Measurements from ENCODE around the gene TESK1. TPM values are rescaled to one million over a fixed set of nuclear protein-coding genes. Genes with fewer than 3 reads are reported as not detected.

The TESK1 gene
- total and polyA plus RNA-seq, 4 donors, result 3.7 to 12.5 (median 6.8) TPM

DNA sequence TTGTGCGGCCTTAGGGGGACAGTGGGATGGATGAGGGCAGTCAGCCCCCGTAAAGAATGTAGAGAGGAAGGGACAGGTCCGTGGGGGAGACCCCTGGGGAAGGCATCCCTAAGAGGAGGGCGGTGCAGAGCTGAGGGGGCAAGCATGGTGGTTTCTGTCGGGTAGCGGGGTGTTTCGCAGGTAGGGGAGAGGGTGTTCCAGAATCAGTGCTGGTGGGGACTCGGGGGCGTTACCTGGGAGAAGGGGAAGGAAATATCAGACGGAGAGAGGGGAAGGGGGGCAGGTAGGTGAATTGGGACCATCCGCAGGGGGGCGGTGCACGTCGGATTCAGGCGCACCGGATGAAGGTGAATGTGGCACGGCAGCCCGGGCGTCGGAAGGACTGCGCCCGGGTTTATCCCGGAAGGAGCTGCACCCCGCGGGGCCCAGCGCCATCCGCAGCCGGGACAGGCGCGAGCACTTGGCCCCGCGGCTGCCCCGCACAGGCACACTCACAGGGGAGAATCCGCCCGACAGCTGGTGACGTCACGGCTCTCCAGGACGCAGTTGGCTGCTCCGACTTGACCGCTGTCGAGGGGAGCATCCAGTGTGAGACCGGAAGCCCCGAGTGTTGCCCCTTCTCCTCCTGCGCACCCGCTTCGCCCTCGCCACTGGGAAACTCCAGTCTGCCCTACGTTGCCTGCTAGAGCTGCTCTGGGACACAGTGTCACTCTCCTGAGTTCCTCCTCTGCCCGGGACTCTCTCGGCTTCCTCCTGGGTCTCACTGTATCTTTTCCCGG, 11.8 kb downstream of the TESK1 start:
- TF ChIP-seq TAF1 (conservative IDR thresholded peaks at IDR 0.05) (no peak), GABPA (IDR thresholded peaks at IDR 0.05 in 1 of 2, conservative IDR thresholded peaks at IDR 0.05 in 1 of 2) (no peak), SP1 (IDR thresholded peaks at IDR 0.05) (no peak), YY1 (IDR thresholded peaks at IDR 0.05) (no peak), JUND (IDR thresholded peaks at IDR 0.05) (no peak), EGR1 (IDR thresholded peaks at IDR 0.05; ENCODE audit: low read depth in 2 of 2) (no peak), FOXA1 (IDR thresholded peaks at IDR 0.05) (no peak), FOXA2 (IDR thresholded peaks at IDR 0.05) (no peak)
- TF ChIP-seq, protein P1, sequence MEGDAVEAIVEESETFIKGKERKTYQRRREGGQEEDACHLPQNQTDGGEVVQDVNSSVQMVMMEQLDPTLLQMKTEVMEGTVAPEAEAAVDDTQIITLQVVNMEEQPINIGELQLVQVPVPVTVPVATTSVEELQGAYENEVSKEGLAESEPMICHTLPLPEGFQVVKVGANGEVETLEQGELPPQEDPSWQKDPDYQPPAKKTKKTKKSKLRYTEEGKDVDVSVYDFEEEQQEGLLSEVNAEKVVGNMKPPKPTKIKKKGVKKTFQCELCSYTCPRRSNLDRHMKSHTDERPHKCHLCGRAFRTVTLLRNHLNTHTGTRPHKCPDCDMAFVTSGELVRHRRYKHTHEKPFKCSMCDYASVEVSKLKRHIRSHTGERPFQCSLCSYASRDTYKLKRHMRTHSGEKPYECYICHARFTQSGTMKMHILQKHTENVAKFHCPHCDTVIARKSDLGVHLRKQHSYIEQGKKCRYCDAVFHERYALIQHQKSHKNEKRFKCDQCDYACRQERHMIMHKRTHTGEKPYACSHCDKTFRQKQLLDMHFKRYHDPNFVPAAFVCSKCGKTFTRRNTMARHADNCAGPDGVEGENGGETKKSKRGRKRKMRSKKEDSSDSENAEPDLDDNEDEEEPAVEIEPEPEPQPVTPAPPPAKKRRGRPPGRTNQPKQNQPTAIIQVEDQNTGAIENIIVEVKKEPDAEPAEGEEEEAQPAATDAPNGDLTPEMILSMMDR (IDR thresholded peaks at IDR 0.05; ENCODE audit: low read depth, low read length, missing input control), result no peak
- TF ChIP-seq, protein P2, sequence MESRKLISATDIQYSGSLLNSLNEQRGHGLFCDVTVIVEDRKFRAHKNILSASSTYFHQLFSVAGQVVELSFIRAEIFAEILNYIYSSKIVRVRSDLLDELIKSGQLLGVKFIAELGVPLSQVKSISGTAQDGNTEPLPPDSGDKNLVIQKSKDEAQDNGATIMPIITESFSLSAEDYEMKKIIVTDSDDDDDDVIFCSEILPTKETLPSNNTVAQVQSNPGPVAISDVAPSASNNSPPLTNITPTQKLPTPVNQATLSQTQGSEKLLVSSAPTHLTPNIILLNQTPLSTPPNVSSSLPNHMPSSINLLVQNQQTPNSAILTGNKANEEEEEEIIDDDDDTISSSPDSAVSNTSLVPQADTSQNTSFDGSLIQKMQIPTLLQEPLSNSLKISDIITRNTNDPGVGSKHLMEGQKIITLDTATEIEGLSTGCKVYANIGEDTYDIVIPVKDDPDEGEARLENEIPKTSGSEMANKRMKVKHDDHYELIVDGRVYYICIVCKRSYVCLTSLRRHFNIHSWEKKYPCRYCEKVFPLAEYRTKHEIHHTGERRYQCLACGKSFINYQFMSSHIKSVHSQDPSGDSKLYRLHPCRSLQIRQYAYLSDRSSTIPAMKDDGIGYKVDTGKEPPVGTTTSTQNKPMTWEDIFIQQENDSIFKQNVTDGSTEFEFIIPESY (IDR thresholded peaks at IDR 0.05), result no peak
- TF ChIP-seq, protein P3, sequence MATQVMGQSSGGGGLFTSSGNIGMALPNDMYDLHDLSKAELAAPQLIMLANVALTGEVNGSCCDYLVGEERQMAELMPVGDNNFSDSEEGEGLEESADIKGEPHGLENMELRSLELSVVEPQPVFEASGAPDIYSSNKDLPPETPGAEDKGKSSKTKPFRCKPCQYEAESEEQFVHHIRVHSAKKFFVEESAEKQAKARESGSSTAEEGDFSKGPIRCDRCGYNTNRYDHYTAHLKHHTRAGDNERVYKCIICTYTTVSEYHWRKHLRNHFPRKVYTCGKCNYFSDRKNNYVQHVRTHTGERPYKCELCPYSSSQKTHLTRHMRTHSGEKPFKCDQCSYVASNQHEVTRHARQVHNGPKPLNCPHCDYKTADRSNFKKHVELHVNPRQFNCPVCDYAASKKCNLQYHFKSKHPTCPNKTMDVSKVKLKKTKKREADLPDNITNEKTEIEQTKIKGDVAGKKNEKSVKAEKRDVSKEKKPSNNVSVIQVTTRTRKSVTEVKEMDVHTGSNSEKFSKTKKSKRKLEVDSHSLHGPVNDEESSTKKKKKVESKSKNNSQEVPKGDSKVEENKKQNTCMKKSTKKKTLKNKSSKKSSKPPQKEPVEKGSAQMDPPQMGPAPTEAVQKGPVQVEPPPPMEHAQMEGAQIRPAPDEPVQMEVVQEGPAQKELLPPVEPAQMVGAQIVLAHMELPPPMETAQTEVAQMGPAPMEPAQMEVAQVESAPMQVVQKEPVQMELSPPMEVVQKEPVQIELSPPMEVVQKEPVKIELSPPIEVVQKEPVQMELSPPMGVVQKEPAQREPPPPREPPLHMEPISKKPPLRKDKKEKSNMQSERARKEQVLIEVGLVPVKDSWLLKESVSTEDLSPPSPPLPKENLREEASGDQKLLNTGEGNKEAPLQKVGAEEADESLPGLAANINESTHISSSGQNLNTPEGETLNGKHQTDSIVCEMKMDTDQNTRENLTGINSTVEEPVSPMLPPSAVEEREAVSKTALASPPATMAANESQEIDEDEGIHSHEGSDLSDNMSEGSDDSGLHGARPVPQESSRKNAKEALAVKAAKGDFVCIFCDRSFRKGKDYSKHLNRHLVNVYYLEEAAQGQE (IDR thresholded peaks at IDR 0.05), result no peak
- H3K9ac ChIP-seq (ENCODE audit: low read depth in 1 of 2, low read length in 2 of 2), result no peak overlapping the region
- H3K27me3 ChIP-seq (ENCODE audit: control insufficient read depth in 4 of 4, insufficient read depth in 4 of 4, low read length in 3 of 4), result peaks cover 0 to 8% (median 0%) of the 10 kb centered on the region in 4 donors
- 13% methylated on average over 51 of the region's 51 CpGs for WGBS
- H3K4me1 ChIP-seq (ENCODE audit: control insufficient read depth in 4 of 4, insufficient read depth in 4 of 4, low read length in 3 of 4), result peaks cover 0 to 2% (median 0%) of the 10 kb centered on the region in 4 donors
- no peak for DNase-seq (ENCODE audit: low spot score)
- H3K36me3 ChIP-seq (ENCODE audit: control insufficient read depth in 4 of 4, insufficient read depth in 3 of 4, low read depth in 1 of 4, low read length in 3 of 4), result no peaks in the 10 kb centered on the region
- H3K9me3 ChIP-seq (ENCODE audit: control insufficient read depth in 4 of 4, low read length in 3 of 4), result no peaks in the 10 kb centered on the region
- H3K27ac ChIP-seq (ENCODE audit: low read depth in 1 of 2, low read length in 2 of 2), result no peak overlapping the region
- H3K4me3 ChIP-seq (ENCODE audit: low read depth in 1 of 3, low read length in 3 of 3), result peak overlapping the region in 1 of 3 donors; percentile 37

DNA sequence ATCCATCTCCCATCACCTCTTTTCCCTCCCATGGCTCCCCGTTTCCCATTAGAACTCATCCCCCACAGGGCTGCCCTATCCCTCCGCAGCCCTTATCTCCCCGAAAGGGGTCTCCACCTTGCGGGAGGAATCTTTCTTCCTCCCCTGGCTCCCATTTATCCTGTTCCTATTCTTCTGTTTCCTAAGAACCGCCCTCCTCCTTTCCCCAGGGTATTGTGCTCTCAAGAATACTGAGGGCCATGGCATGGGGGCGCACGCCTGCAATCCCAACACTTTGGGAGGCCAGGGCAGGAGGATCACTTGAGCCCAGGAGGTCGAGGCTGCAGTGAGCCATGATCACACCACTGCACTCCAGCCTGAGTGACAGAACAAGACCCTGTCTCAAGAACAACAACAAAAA, 12.5 kb downstream of the TESK1 start:
- Histone ChIP-seq H3K27ac (ENCODE audit: low read depth in 1 of 2, low read length in 2 of 2) (peak overlapping the region in 1 of 2 donors; percentile 31), H3K4me1 (ENCODE audit: control insufficient read depth in 4 of 4, insufficient read depth in 4 of 4, low read length in 3 of 4) (peaks cover 0 to 2% (median 0%) of the 10 kb centered on the region in 4 donors), H3K36me3 (ENCODE audit: control insufficient read depth in 4 of 4, insufficient read depth in 3 of 4, low read depth in 1 of 4, low read length in 3 of 4) (no peaks in the 10 kb centered on the region), H3K4me3 (ENCODE audit: low read depth in 1 of 3, low read length in 3 of 3) (no peak overlapping the region), H3K27me3 (ENCODE audit: control insufficient read depth in 4 of 4, insufficient read depth in 4 of 4, low read length in 3 of 4) (peaks cover 0 to 8% (median 0%) of the 10 kb centered on the region in 4 donors), H3K9ac (ENCODE audit: low read depth in 1 of 2, low read length in 2 of 2) (no peak overlapping the region), H3K9me3 (ENCODE audit: control insufficient read depth in 4 of 4, low read length in 3 of 4) (no peaks in the 10 kb centered on the region)
- WGBS, result 65% methylated on average over 8 of the region's 8 CpGs
- no peak for TF ChIP-seq RAD21 (IDR thresholded peaks at IDR 0.05)
- TF ChIP-seq SP1 (IDR thresholded peaks at IDR 0.05), result no peak
- no peak for TF ChIP-seq TAF1 (conservative IDR thresholded peaks at IDR 0.05)
- TF ChIP-seq, protein P4, sequence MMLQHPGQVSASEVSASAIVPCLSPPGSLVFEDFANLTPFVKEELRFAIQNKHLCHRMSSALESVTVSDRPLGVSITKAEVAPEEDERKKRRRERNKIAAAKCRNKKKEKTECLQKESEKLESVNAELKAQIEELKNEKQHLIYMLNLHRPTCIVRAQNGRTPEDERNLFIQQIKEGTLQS (IDR thresholded peaks at IDR 0.05), result no peak
- TF ChIP-seq, protein P5, sequence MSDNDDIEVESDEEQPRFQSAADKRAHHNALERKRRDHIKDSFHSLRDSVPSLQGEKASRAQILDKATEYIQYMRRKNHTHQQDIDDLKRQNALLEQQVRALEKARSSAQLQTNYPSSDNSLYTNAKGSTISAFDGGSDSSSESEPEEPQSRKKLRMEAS (IDR thresholded peaks at IDR 0.05), result no peak
- no peak for TF ChIP-seq JUND (IDR thresholded peaks at IDR 0.05)
- no peak for TF ChIP-seq FOXA1 (IDR thresholded peaks at IDR 0.05)
- TF ChIP-seq, protein P3 (IDR thresholded peaks at IDR 0.05), result no peak
- no peak for TF ChIP-seq HNF4A (conservative IDR thresholded peaks at IDR 0.05)
- DNase-seq (ENCODE audit: low spot score), result no peak
